Esophagus muscularis mucosa (tissue), 4 donors: ENCODE results near the gene BRD3OS. TPM values are rescaled to one million over a fixed set of nuclear protein-coding genes. Genes with fewer than 3 reads are reported as not detected.

Experiments
- DNase-seq: peaks from one replicate; pipeline ENCODE4 v3.0.0-alpha.2; 2017; ENCODE audit errors: extremely low spot score
- H3K27ac ChIP-seq, 4 donors: fragments of 200-600 bp; sonication (generic); replicated peaks in 1 of 4; 1 replicate in 3 of 4; 2 replicates in 1 of 4; pipeline ENCODE4 v1.5.1; 2016 to 2019; ENCODE audit warnings: mild to moderate bottlenecking in 1 of 4
- H3K27me3 ChIP-seq, 4 donors: fragments of 200-600 bp; sonication (generic); one replicate each; pipeline versions ENCODE4 v1.5.1 to v1.6.0; 2016 to 2019
- H3K36me3 ChIP-seq, 4 donors: fragments of 200-600 bp; sonication (generic); one replicate each; pipeline ENCODE4 v1.5.1; 2016 to 2019
- H3K4me1 ChIP-seq, 4 donors: fragments of 200-600 bp; sonication (generic); one replicate each; pipeline ENCODE4 v1.5.1; 2016 to 2019
- H3K4me3 ChIP-seq, 4 donors: fragments of 200-600 bp; sonication (generic); 1 replicate in 2 of 4; 2 replicates in 2 of 4; pipeline ENCODE4 v1.5.1; 2016 to 2019; ENCODE audit warnings: mild to moderate bottlenecking in 4 of 4, moderate library complexity in 1 of 4
- H3K9me3 ChIP-seq, 4 donors: fragments of 200-600 bp; sonication (generic); 1 replicate in 3 of 4; 2 replicates in 1 of 4; pipeline ENCODE4 v1.5.1; 2016 to 2019
- CTCF ChIP-seq, 3 experiments: fragments of 200-600 bp in 2 of 3; fragments of 450-650 bp in 1 of 3; sonication (generic) in 2 of 3; IDR thresholded peaks; one replicate each; pipeline ENCODE4 v1.5.1; 2017 to 2019; ENCODE audit warnings: antibody characterized with exemption in 3 of 3, mild to moderate bottlenecking in 2 of 3, moderate library complexity in 1 of 3
- EP300 ChIP-seq: sonication (generic); formaldehyde crosslinking; IDR thresholded peaks from one replicate; pipeline ENCODE4 v1.6.1; 2017; ENCODE audit warnings: antibody characterized with exemption
- POLR2A ChIP-seq: fragments of 450-650 bp; IDR thresholded peaks from one replicate; pipeline ENCODE4 v1.6.1; 2017; ENCODE audit warnings: antibody characterized with exemption, moderate library complexity, mild to moderate bottlenecking, low read depth
- POLR2AphosphoS5 ChIP-seq, 2 donors: sonication (generic); formaldehyde crosslinking; IDR thresholded peaks; one replicate each; pipeline ENCODE4 v1.6.1; 2017; ENCODE audit warnings: antibody characterized with exemption in 2 of 2
- WGBS: methylation state at CpG from one replicate; pipeline ENCODE4 v1.1.5; 2018; 5-methylcytosine and 5-hydroxymethylcytosine counted together
- intact Hi-C: fragments of 100-400 bp; cut with DNase I; formaldehyde crosslinking; loops from one replicate; pipeline ENCODE4 v1.15.1; 2023
- total RNA-seq, 4 donors: library from RNA; depleted of rRNA; stranded (reverse); fragments of >200 nt; gene quantifications; one replicate each; pipeline versions ENCODE4 v1.1.0 to v1.2.1, GENCODE V29; 2016

The BRD3OS gene
- total RNA-seq, 4 donors from 2014 or later: 13.4 to 33.4 (median 21.7) TPM

DNA sequence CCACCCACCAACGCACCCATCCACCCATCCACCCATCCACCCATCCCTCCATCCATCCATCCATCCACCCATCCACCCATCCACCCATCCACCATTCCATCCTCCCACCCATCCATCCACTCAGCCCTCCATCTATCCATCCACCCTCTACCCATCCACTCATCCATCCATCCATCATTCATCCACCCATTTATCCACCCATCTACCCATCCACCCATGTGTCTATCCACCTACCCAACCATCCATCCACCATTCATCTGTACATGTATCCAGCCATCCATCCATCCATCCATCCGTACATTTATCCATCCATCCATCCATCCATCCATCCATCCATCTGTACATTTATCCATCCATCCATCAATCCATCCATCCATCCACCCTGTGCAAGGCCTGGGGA lies 22.0 kb upstream of the BRD3OS start:
- peaks cover 0 to 33% (median 0%) of the 10 kb centered on the region in 4 donors for H3K27me3 ChIP-seq
- WGBS: 99% methylated on average over 2 of the region's 2 CpGs
- H3K4me3 ChIP-seq: no peak overlapping the region
- TF ChIP-seq EP300 (no peak), POLR2A (no peak), CTCF (IDR thresholded peaks at IDR 0.05) (no peak), POLR2AphosphoS5 (IDR thresholded peaks at IDR 0.05) (no peak)
- intact Hi-C loops: no loop called here
- no peak overlapping the region for H3K27ac ChIP-seq
- no peaks in the 10 kb centered on the region for H3K4me1 ChIP-seq
- no peaks in the 10 kb centered on the region for H3K36me3 ChIP-seq
- DNase-seq: no peak
- H3K9me3 ChIP-seq: no peaks in the 10 kb centered on the region

DNA sequence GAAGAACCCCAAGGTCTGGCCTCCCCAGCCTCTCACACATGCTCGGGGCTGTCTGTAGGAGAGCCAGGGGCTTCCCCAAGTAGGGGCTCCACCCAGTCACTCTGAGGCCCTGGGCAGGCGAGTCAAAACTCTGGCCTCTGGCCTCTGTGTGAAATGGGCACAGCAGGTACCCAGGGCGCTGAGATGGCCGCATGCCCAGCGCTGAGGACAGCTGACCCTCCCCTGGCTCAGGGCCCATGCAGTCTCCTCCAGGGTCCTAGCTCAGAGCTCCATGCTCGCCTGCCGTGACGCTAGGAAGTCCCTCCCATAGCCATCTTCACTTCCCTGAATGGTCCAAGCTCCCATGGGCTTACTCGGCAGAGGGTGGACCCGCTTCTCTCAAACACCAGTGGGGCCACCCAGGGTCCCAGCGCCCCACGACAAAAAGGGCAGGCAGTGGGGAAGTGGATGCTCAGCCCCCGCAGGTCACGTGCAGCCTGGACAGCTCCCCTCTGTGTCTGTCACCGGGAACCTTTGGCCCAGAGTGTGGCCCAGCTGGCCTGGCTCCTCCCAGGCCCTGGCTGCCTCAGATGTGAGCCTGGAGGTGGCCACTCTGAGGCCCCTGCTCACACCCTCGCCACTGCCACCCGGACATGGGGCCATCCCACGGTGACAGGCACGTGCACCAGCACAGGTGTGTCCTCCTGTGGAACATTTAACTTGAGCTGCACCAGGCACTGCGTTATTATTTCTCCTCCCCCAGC lies 21.0 kb upstream of the BRD3OS start:
- TF ChIP-seq POLR2A: no peak
- no peak for TF ChIP-seq POLR2AphosphoS5 (IDR thresholded peaks at IDR 0.05)
- no peak for TF ChIP-seq EP300
- TF ChIP-seq CTCF (IDR thresholded peaks at IDR 0.05): no peak
- DNase-seq: no peak
- intact Hi-C loops: no loop called here

GRCh38 chr9:134004881-134005280 lies 20.4 kb upstream of the BRD3OS start:
- no peak for TF ChIP-seq POLR2AphosphoS5 (IDR thresholded peaks at IDR 0.05)
- TF ChIP-seq CTCF (IDR thresholded peaks at IDR 0.05): no peak
- no peak for TF ChIP-seq EP300
- no peak for TF ChIP-seq POLR2A
- Histone ChIP-seq H3K27me3 (peaks cover 0 to 33% (median 0%) of the 10 kb centered on the region in 4 donors), H3K36me3 (no peaks in the 10 kb centered on the region), H3K9me3 (no peaks in the 10 kb centered on the region), H3K4me1 (no peaks in the 10 kb centered on the region), H3K4me3 (no peak overlapping the region), H3K27ac (no peak overlapping the region)
- WGBS: 83% methylated on average over 11 of the region's 14 CpGs
- intact Hi-C loops: no loop called here
- no peak for DNase-seq

More for the DNA sequence above, 21.0 kb upstream of the BRD3OS start:
- Histone ChIP-seq H3K36me3 (no peaks in the 10 kb centered on the region), H3K4me1 (no peaks in the 10 kb centered on the region), H3K9me3 (no peaks in the 10 kb centered on the region), H3K27me3 (peaks cover 0 to 33% (median 0%) of the 10 kb centered on the region in 4 donors), H3K4me3 (no peak overlapping the region), H3K27ac (no peak overlapping the region)
- 63% methylated on average over 15 of the region's 20 CpGs for WGBS

GRCh38 chr9:134005381-134005780 lies 19.9 kb upstream of the BRD3OS start:
- intact Hi-C loops: no loop called here
- Histone ChIP-seq H3K4me3 (no peak overlapping the region), H3K27ac (no peak overlapping the region), H3K4me1 (no peaks in the 10 kb centered on the region), H3K9me3 (no peaks in the 10 kb centered on the region), H3K27me3 (peaks cover 0 to 33% (median 0%) of the 10 kb centered on the region in 4 donors), H3K36me3 (no peaks in the 10 kb centered on the region)
- DNase-seq: no peak
- 89% methylated on average over 8 of the region's 8 CpGs for WGBS
- TF ChIP-seq CTCF (IDR thresholded peaks at IDR 0.05): no peak
- TF ChIP-seq EP300: no peak
- no peak for TF ChIP-seq POLR2AphosphoS5 (IDR thresholded peaks at IDR 0.05)
- no peak for TF ChIP-seq POLR2A

GRCh38 chr9:134007150-134007549 lies 18.1 kb upstream of the BRD3OS start:
- Histone ChIP-seq H3K36me3 (no peaks in the 10 kb centered on the region), H3K27ac (no peak overlapping the region), H3K27me3 (peaks cover 0 to 27% (median 0%) of the 10 kb centered on the region in 4 donors), H3K4me1 (peaks cover 0 to 4% (median 0%) of the 10 kb centered on the region in 4 donors), H3K4me3 (no peak overlapping the region), H3K9me3 (no peaks in the 10 kb centered on the region)
- no peak for TF ChIP-seq EP300
- no peak for TF ChIP-seq POLR2A
- TF ChIP-seq CTCF (IDR thresholded peaks at IDR 0.05): no peak
- no peak for TF ChIP-seq POLR2AphosphoS5 (IDR thresholded peaks at IDR 0.05)
- no peak for DNase-seq
- WGBS: 48% methylated on average over 6 of the region's 6 CpGs
- intact Hi-C loops: no loop called here
